Measurements from ENCODE around the gene NR1H2. TPM values are rescaled to one million over a fixed set of nuclear protein-coding genes. Genes with fewer than 3 reads are reported as not detected.
A peak's percentile ranks its signal among the peaks of the same experiment; 100 is the strongest.
"Not testable (repeated sequence)": the region's sequence is repeated elsewhere in the genome, so short reads cannot be mapped to it uniquely, and the experiment has no call there.

Gene NR1H2
- 10 to 100 TPM; 65.0 to 84.9 (median 68.8) TPM for polyA plus RNA-seq

GRCh38 chr19:50376166-50377050 lies at the start of gene NR1H2:
NR1H2 (plus strand) TSS chr19:50376457; CDS start chr19:50377606, 1,149 bp downstream.
- peak; percentile 95 to 97 (median 97) for DNase-seq
- H3K4me3 Mint-ChIP-seq = peak within 1 kb of the TSS; percentile 95 to 100 (median 99)

GRCh38 chr19:50327013-50327412 lies 49.2 kb upstream of the NR1H2 start:
- no peak for DNase-seq
- H3K36me3 Mint-ChIP-seq = peaks cover 3 to 11% (median 8%) of the 10 kb centered on the region in 3 donors
- peaks cover 38 to 41% of the 10 kb centered on the region in 2 donors for H3K4me1 Mint-ChIP-seq
- H3K9me3 Mint-ChIP-seq = peaks cover 0 to 33% (median 11%) of the 10 kb centered on the region in 6 donors
- H3K4me3 Mint-ChIP-seq = peak overlapping the region; percentile 34 to 77 (median 63)
- no peak overlapping the region for H3K27ac Mint-ChIP-seq
- peaks cover 27 to 50% (median 44%) of the 10 kb centered on the region in 3 donors for H3K27me3 Mint-ChIP-seq (ENCODE audit: low read depth in 3 of 3)

More at GRCh38 chr19:50376166-50377050, at the start of gene NR1H2:
- Mint-ChIP-seq H3K27me3 (ENCODE audit: low read depth in 3 of 3) (peaks cover 8 to 13% (median 9%) of the 10 kb centered on the region in 3 donors), H3K36me3 (peaks cover 8 to 21% (median 18%) of the 10 kb centered on the region in 3 donors), H3K4me1 (peaks cover 17 to 27% of the 10 kb centered on the region in 2 donors), H3K9me3 (peaks cover 0 to 1% (median 0%) of the 10 kb centered on the region in 6 donors), H3K27ac (peak within 1 kb of the TSS; percentile 98 to 100 (median 100))

DNA sequence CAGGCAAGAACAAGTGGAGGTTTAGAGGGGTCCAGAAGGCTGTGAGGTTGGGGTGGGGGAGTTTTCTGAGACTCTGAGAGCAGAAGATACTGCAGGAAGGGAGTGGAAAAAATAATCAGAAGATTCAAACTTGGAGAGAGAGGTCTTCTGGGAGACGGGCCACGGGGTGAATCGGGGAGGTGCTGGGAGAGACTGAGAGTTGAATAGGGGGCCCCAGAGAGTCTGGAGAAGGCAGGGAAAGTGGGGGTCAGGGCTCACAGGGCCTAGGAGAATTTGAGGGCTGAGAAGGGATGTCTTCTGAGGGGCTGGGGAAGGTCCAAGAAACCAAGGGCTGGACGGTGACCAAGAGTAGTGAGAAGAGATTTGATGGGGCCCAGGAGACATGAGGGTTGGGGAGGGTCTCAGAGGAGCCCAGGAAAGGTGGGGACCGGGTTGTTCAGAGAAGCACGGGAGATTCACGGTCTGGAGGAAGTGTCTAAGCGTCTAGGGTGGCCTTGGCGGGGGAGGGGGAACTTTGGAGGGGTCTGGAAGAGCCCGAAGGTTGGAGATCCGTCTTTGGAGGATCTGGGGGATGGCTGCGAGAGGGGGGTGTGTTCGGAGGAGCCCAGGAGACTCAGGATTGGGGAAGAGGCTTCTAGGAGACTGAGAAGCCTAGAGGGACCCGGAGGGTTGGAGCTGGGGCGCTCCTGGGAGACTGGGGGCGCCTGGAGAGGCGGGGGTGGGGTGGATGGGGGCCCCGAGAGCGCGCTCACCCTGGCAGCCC lies 48.6 kb upstream of the NR1H2 start:
- H3K27ac Mint-ChIP-seq = peak overlapping the region in 1 of 6 donors; percentile 16
- H3K4me3 Mint-ChIP-seq = peak overlapping the region; percentile 34 to 77 (median 63)
- H3K4me1 Mint-ChIP-seq = peaks cover 41 to 45% of the 10 kb centered on the region in 2 donors
- H3K9me3 Mint-ChIP-seq = peaks cover 0 to 33% (median 11%) of the 10 kb centered on the region in 6 donors
- peaks cover 27 to 48% (median 41%) of the 10 kb centered on the region in 3 donors for H3K27me3 Mint-ChIP-seq (ENCODE audit: low read depth in 3 of 3)
- H3K36me3 Mint-ChIP-seq = peaks cover 3 to 9% (median 8%) of the 10 kb centered on the region in 3 donors
- no peak for DNase-seq

- H3K4me3 Mint-ChIP-seq = no peak overlapping the region
- peaks cover 0 to 33% (median 11%) of the 10 kb centered on the region in 6 donors for H3K9me3 Mint-ChIP-seq
- peaks cover 42 to 46% of the 10 kb centered on the region in 2 donors for H3K4me1 Mint-ChIP-seq
- peaks cover 27 to 47% (median 42%) of the 10 kb centered on the region in 3 donors for H3K27me3 Mint-ChIP-seq (ENCODE audit: low read depth in 3 of 3)
- peaks cover 3 to 8% (median 8%) of the 10 kb centered on the region in 3 donors for H3K36me3 Mint-ChIP-seq
- no peak for DNase-seq
- no peak overlapping the region for H3K27ac Mint-ChIP-seq
Measured at GRCh38 chr19:50328224-50328872, 47.9 kb upstream of the NR1H2 start.

DNA sequence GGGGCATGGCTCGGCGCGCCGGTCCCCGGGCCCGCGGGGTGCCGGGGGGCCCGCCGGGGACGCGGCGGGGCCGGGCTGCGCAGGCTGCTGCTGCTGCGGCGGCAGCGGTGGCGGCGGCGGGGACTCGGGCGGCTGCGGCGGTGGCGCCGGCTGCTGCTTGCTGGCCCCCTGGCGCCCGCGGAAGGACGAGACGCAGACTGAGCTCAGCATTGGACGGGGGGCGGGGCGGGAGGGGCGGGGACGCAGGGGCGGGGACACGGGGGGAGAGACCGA lies 47.4 kb upstream of the NR1H2 start:
- peaks cover 0 to 37% (median 11%) of the 10 kb centered on the region in 6 donors for H3K9me3 Mint-ChIP-seq
- H3K27ac Mint-ChIP-seq = no peak overlapping the region
- DNase-seq = no peak
- H3K27me3 Mint-ChIP-seq (ENCODE audit: low read depth in 3 of 3) = peaks cover 32 to 52% (median 44%) of the 10 kb centered on the region in 3 donors
- H3K4me3 Mint-ChIP-seq = peak overlapping the region in 1 of 5 donors; percentile 81
- H3K4me1 Mint-ChIP-seq = peaks cover 46 to 51% of the 10 kb centered on the region in 2 donors
- peaks cover 3 to 8% (median 8%) of the 10 kb centered on the region in 3 donors for H3K36me3 Mint-ChIP-seq

GRCh38 chr19:50329146-50329925 lies 46.9 kb upstream of the NR1H2 start, which contains the start of gene KCNC3:
KCNC3 (minus strand) TSS chr19:50329377; CDS start chr19:50329082, 295 bp downstream.
- Mint-ChIP-seq H3K36me3 (peaks cover 3 to 8% (median 8%) of the 10 kb centered on the region in 3 donors), H3K27ac (peak within 1 kb of the TSS in 5 of 6 donors; percentile 16 to 53 (median 32)), H3K4me1 (peaks cover 51 to 55% of the 10 kb centered on the region in 2 donors), H3K27me3 (ENCODE audit: low read depth in 3 of 3) (peaks cover 35 to 55% (median 46%) of the 10 kb centered on the region in 3 donors), H3K4me3 (peak within 1 kb of the TSS; percentile 65 to 83 (median 78)), H3K9me3 (peaks cover 0 to 37% (median 11%) of the 10 kb centered on the region in 6 donors)
- peak; percentile 63 to 72 (median 68) for DNase-seq

DNA sequence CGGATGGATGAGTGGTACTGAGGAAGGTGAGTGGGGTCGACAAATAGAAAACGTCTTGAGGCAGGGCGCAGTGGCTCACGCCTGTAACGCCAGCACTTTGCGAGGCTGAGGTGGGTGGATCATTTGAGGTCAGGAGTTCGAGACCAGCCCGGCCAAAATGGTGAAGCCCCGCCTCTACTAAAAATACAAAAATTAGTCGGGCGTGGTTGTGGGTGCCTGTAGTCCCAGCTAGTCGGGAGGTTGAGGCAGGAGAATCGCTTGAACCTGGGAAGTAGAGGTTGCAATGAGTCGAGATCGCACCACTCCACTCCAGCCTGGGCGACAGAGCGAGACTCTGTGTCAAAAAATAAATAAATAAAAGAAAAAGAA lies 46.3 kb upstream of the NR1H2 start:
- H3K36me3 Mint-ChIP-seq, DNase-seq: not testable (repeated sequence)
- H3K27me3 Mint-ChIP-seq (ENCODE audit: low read depth in 3 of 3) = peaks cover 34 to 52% (median 43%) of the 10 kb centered on the region in 3 donors
- peaks cover 0 to 37% (median 11%) of the 10 kb centered on the region in 6 donors for H3K9me3 Mint-ChIP-seq
- peaks cover 51 to 55% of the 10 kb centered on the region in 2 donors for H3K4me1 Mint-ChIP-seq
- H3K4me3 Mint-ChIP-seq = peak overlapping the region; percentile 65 to 83 (median 77)
- H3K27ac Mint-ChIP-seq = peak overlapping the region in 2 of 6 donors; percentile 16 to 53

DNA sequence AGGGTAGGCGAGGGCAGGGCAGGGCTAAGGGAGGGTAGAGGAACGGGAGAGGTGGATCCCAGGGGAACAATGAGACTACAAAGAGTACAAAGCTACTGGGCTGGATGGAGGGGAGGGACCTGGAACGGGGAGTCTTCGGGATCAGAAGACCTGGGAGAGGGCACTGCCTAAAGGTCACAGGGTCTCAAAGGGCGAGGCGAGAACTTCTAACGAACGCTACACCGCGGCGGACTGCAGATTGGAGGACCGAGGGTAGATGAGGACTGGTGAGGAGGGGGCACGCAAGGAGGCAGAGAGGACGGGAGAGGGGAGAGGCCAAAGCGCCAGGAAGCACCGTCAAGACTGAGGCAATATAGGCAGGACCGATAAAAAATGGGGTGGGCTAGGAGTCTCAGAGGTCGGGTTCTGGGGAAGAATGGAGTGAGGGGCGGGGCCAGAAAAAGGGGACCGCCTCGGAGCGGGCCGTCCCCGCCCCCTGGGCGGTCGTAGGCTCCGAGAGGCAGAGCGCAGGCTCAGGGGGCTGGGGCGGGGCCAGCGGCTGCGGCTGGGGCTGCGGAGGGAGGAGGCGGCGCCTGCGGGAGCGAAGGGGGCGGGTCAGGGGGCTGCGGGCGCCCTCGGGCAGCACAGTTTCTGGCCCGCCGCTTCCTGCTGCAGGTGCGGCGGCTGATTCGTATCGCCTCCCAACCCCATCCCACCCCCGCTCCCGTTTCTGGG lies 45.7 kb upstream of the NR1H2 start:
- peaks cover 51 to 58% of the 10 kb centered on the region in 2 donors for H3K4me1 Mint-ChIP-seq
- peak; percentile 65 to 79 (median 67) for DNase-seq
- peaks cover 3 to 11% (median 8%) of the 10 kb centered on the region in 3 donors for H3K36me3 Mint-ChIP-seq
- H3K4me3 Mint-ChIP-seq = peak overlapping the region; percentile 65 to 83 (median 73)
- H3K27me3 Mint-ChIP-seq (ENCODE audit: low read depth in 3 of 3) = peaks cover 30 to 53% (median 48%) of the 10 kb centered on the region in 3 donors
- H3K27ac Mint-ChIP-seq = peak overlapping the region in 2 of 6 donors; percentile 22 to 53
- peaks cover 0 to 37% (median 11%) of the 10 kb centered on the region in 6 donors for H3K9me3 Mint-ChIP-seq

DNA sequence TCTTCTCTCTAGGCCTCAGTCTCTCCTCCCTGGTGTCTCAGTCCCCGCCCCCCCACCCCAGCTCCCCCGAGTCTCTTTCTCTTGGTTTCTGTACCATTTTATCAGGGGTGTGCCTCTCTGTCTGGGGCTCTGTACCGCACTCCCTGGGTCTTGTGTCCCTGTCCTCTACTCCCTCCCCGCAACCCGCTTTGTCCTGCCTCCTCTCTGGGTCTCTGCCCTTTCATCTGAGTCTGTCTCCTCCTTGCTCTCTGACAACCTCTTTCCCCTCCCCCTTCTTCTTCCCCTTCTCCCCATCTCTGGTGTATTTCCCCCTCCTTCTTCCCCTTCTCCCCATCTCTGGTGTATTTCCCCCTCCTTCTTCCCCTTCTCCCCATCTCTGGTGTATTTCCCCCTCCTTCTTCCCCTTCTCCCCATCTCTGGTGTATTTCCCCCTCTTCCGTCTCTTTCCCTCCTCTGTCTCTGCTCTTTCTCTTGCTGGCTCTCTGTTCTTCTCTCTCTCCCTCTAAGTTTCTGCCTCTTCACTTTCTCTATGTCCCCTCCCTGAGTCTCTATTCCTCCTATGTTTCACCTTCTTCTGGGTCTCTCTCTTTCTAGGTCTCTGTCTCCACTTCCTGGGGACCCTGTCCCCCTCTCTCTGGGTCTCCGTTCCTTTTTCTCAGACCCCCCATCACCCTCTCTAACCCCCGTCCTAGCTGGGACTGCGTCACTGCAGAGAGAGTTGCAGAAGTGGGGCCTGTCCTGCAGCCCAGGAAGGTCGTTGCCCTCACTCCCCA lies 44.9 kb upstream of the NR1H2 start:
- peaks cover 3 to 11% (median 8%) of the 10 kb centered on the region in 3 donors for H3K36me3 Mint-ChIP-seq
- peaks cover 0 to 37% (median 11%) of the 10 kb centered on the region in 6 donors for H3K9me3 Mint-ChIP-seq
- no peak for DNase-seq
- H3K4me3 Mint-ChIP-seq = peak overlapping the region; percentile 49 to 77 (median 64)
- peak overlapping the region in 2 of 6 donors; percentile 46 to 61 for H3K27ac Mint-ChIP-seq
- peaks cover 51 to 58% of the 10 kb centered on the region in 2 donors for H3K4me1 Mint-ChIP-seq
- peaks cover 30 to 52% (median 46%) of the 10 kb centered on the region in 3 donors for H3K27me3 Mint-ChIP-seq (ENCODE audit: low read depth in 3 of 3)

DNA sequence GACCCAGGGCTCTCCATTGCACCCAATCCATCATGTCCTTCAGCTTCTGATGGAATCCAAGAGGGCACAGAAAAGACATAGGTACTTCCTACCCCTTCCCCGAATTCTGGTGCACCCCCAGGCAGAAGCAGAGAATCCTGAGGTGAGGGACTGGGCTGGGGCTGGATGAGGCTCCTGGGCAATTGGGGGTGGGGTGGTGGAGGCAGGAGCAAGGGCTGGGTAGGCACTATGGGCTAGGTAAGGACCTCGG lies 44.3 kb upstream of the NR1H2 start:
- H3K4me1 Mint-ChIP-seq = peaks cover 48 to 54% of the 10 kb centered on the region in 2 donors
- peaks cover 24 to 47% (median 43%) of the 10 kb centered on the region in 3 donors for H3K27me3 Mint-ChIP-seq (ENCODE audit: low read depth in 3 of 3)
- DNase-seq = no peak
- peaks cover 3 to 11% (median 8%) of the 10 kb centered on the region in 3 donors for H3K36me3 Mint-ChIP-seq
- peak overlapping the region in 1 of 6 donors; percentile 61 for H3K27ac Mint-ChIP-seq
- peak overlapping the region in 3 of 5 donors; percentile 40 to 72 (median 64) for H3K4me3 Mint-ChIP-seq
- H3K9me3 Mint-ChIP-seq = peaks cover 0 to 33% (median 11%) of the 10 kb centered on the region in 6 donors

GRCh38 chr19:50332244-50333038 lies 43.8 kb upstream of the NR1H2 start:
- peaks cover 19 to 43% (median 38%) of the 10 kb centered on the region in 3 donors for H3K27me3 Mint-ChIP-seq (ENCODE audit: low read depth in 3 of 3)
- H3K36me3 Mint-ChIP-seq = peaks cover 3 to 11% (median 8%) of the 10 kb centered on the region in 3 donors
- peaks cover 0 to 28% (median 9%) of the 10 kb centered on the region in 6 donors for H3K9me3 Mint-ChIP-seq
- no peak overlapping the region for H3K27ac Mint-ChIP-seq
- DNase-seq = no peak
- peaks cover 43 to 49% of the 10 kb centered on the region in 2 donors for H3K4me1 Mint-ChIP-seq
- peak overlapping the region; percentile 17 to 71 (median 62) for H3K4me3 Mint-ChIP-seq

Data from immature natural killer cell (primary cell).